IMR-90 (cell line): Measurements from ENCODE around the gene BEX3. TPM values are rescaled to one million over a fixed set of nuclear protein-coding genes. Genes with fewer than 3 reads are reported as not detected.

Experiments
- ATAC-seq: fragments of 200-7000 bp; cut with Tn5 transposase; 2 replicates; pipeline ENCODE4 v1.9.1; 2020; ENCODE audit warnings: low read depth, mild to moderate bottlenecking, moderate library complexity
- BruUV-seq: library from RNA; stranded (reverse); fragments of 400-500 nt; replicated peaks from 2 replicates; lab custom pipeline; 2021; lab: Mats Ljungman, UMichigan
- CTCF ChIA-PET: fragments of 300-600 bp; formaldehyde crosslinking; extraction: SDS; loops from one replicate; lab custom pipeline; 2021; ENCODE audit warnings: antibody characterized with exemption; lab: Yijun Ruan, JAX
- POLR2A ChIA-PET: fragments of 300-600 bp; sonication (Branson Sonifier 250); formaldehyde crosslinking; loops from one replicate; lab custom pipeline; 2022; ENCODE audit warnings: antibody characterized with exemption; ENCODE audit not compliant: unreplicated experiment; lab: Charles Lee
- DNase-seq: peaks from one replicate; pipeline ENCODE4 v3.0.0; 2013
- H2AFZ ChIP-seq: replicated peaks from 2 replicates; pipeline ENCODE3; 2013; ENCODE audit warnings: low read length, mild to moderate bottlenecking; ENCODE audit not compliant: poor library complexity
- H2AK5ac ChIP-seq: 2 replicates; pipeline ENCODE4 v1.6.1; 2013; ENCODE audit warnings: low read depth, low read length, inconsistent platforms
- H2AK9ac ChIP-seq: replicated peaks from 2 replicates; pipeline ENCODE3; 2013; ENCODE audit warnings: mild to moderate bottlenecking, low read depth, low read length, moderate library complexity; ENCODE audit not compliant: poor library complexity
- H2BK120ac ChIP-seq: 2 replicates; pipeline ENCODE4 v1.6.1; 2013; ENCODE audit warnings: low read depth, low read length, inconsistent platforms
- H2BK15ac ChIP-seq: 3 replicates; pipeline ENCODE4 v1.6.1; 2013; ENCODE audit warnings: low read depth, low read length, inconsistent platforms
- H2BK20ac ChIP-seq: 2 replicates; pipeline ENCODE4 v1.6.1; 2013; ENCODE audit warnings: low read depth, mild to moderate bottlenecking, inconsistent platforms, low read length, moderate library complexity
- H2BK5ac ChIP-seq: 2 replicates; pipeline ENCODE4 v1.6.1; 2013; ENCODE audit warnings: mild to moderate bottlenecking, low read depth, low read length, inconsistent platforms; ENCODE audit not compliant: poor library complexity, severe bottlenecking
- H3K14ac ChIP-seq: replicated peaks from 2 replicates; pipeline ENCODE4 v1.6.1; 2013; ENCODE audit warnings: low read depth, low read length, inconsistent platforms
- H3K18ac ChIP-seq: 2 replicates; pipeline ENCODE4 v1.6.1; 2013; ENCODE audit warnings: low read depth, low read length, control low read depth
- H3K23ac ChIP-seq: 2 replicates; pipeline ENCODE4 v1.6.1; 2013; ENCODE audit warnings: low read depth, low read length, inconsistent platforms
- H3K27ac ChIP-seq: 2 replicates; pipeline ENCODE4 v1.5.1; 2013; ENCODE audit warnings: mild to moderate bottlenecking, control low read depth, low read length; ENCODE audit not compliant: insufficient read depth
- H3K27me3 ChIP-seq: 2 replicates; pipeline ENCODE4 v1.6.1; 2013; ENCODE audit warnings: low read length; ENCODE audit not compliant: control insufficient read depth, insufficient read depth
- H3K36me3 ChIP-seq: 2 replicates; pipeline ENCODE4 v1.6.1; 2013; ENCODE audit warnings: low read length, mixed read lengths; ENCODE audit not compliant: control insufficient read depth, insufficient read depth
- H3K4ac ChIP-seq: 2 replicates; pipeline ENCODE4 v1.6.1; 2013; ENCODE audit warnings: low read depth, low read length, inconsistent platforms
- H3K4me1 ChIP-seq: 2 replicates; pipeline ENCODE4 v1.6.1; 2013; ENCODE audit warnings: low read length, mixed read lengths; ENCODE audit not compliant: control insufficient read depth, insufficient read depth
- H3K4me2 ChIP-seq: 2 replicates; pipeline ENCODE4 v1.6.1; 2013; ENCODE audit warnings: low read depth, mild to moderate bottlenecking, control low read depth, low read length, moderate library complexity
- H3K4me3 ChIP-seq: 2 replicates; pipeline ENCODE4 v1.5.1; 2013; ENCODE audit warnings: low read depth, mild to moderate bottlenecking, control low read depth, low read length, moderate library complexity; ENCODE audit not compliant: insufficient read depth
- H3K56ac ChIP-seq: 2 replicates; pipeline ENCODE4 v1.6.1; 2013; ENCODE audit warnings: low read length, inconsistent platforms; ENCODE audit not compliant: insufficient read depth; ENCODE audit errors: extremely low read depth
- H3K79me1 ChIP-seq, 2 experiments: 2 replicates each; pipeline ENCODE4 v1.6.1; 2013; ENCODE audit warnings: low read length in 2 of 2, inconsistent platforms in 1 of 2, low read depth in 1 of 2
- H3K9ac ChIP-seq: 2 replicates; pipeline ENCODE4 v1.6.1; 2013; ENCODE audit warnings: low read depth, low read length, control low read depth
- H3K9me1 ChIP-seq: 2 replicates; pipeline ENCODE4 v1.6.1; 2013; ENCODE audit warnings: low read length, inconsistent platforms; ENCODE audit not compliant: insufficient read depth
- H3K9me3 ChIP-seq: 2 replicates; pipeline ENCODE4 v1.6.1; 2013; ENCODE audit warnings: low read length; ENCODE audit not compliant: control insufficient read depth, insufficient read depth
- H4K20me1 ChIP-seq: 2 replicates; pipeline ENCODE4 v1.6.1; 2013; ENCODE audit warnings: low read length, inconsistent platforms; ENCODE audit not compliant: insufficient read depth
- H4K5ac ChIP-seq: 2 replicates; pipeline ENCODE4 v1.6.1; 2013; ENCODE audit warnings: mild to moderate bottlenecking, low read depth, low read length, control low read depth
- H4K8ac ChIP-seq, 2 experiments: 2 replicates each; pipeline ENCODE4 v1.6.1; 2013; ENCODE audit warnings: low read depth in 2 of 2, low read length in 2 of 2, control low read depth in 1 of 2, inconsistent platforms in 1 of 2
- H4K91ac ChIP-seq: 2 replicates; pipeline ENCODE4 v1.6.1; 2013; ENCODE audit warnings: low read depth, low read length, inconsistent platforms; ENCODE audit not compliant: insufficient read depth
- BHLHE40 ChIP-seq: fragments of 150-350 bp; IDR thresholded peaks from 2 replicates; pipeline ENCODE4 v1.6.1; 2016; ENCODE audit warnings: mild to moderate bottlenecking, low read depth, low read length
- CEBPB ChIP-seq: IDR thresholded peaks from 2 replicates; pipeline ENCODE4 v1.6.1; 2012; ENCODE audit warnings: low read depth, low read length, improper control_type of control experiment
- CHD1 ChIP-seq: IDR thresholded peaks from 2 replicates; pipeline ENCODE4 v1.6.1; 2012; ENCODE audit warnings: low read depth, low read length, improper control_type of control experiment
- CTCF ChIP-seq: conservative IDR thresholded peaks from 2 replicates; pipeline ENCODE4 v1.5.1; 2012; ENCODE audit warnings: mild to moderate bottlenecking, low read depth, low read length, improper control_type of control experiment
- ELK1 ChIP-seq: fragments of 150-350 bp; IDR thresholded peaks from 2 replicates; pipeline ENCODE4 v1.6.1; 2016; ENCODE audit warnings: low read depth, mild to moderate bottlenecking, low read length, moderate library complexity, borderline replicate concordance
- FOS ChIP-seq: fragments of 150-350 bp; IDR thresholded peaks from 2 replicates; pipeline ENCODE4 v1.6.1; 2016; ENCODE audit warnings: low read depth, low read length
- MAFK ChIP-seq: IDR thresholded peaks from 2 replicates; pipeline ENCODE4 v1.6.1; 2012; ENCODE audit warnings: low read depth, low read length, improper control_type of control experiment
- MAZ ChIP-seq: IDR thresholded peaks from 2 replicates; pipeline ENCODE4 v1.6.1; 2012; ENCODE audit warnings: low read depth, mild to moderate bottlenecking, low read length, improper control_type of control experiment, moderate library complexity, borderline replicate concordance
- MXI1 ChIP-seq: IDR thresholded peaks from 2 replicates; pipeline ENCODE4 v1.6.1; 2012; ENCODE audit warnings: low read depth, mild to moderate bottlenecking, low read length, moderate library complexity, borderline replicate concordance
- NFE2L2 ChIP-seq: fragments of 150-350 bp; IDR thresholded peaks from 2 replicates; pipeline ENCODE4 v1.6.1; 2016; ENCODE audit warnings: low read depth, mild to moderate bottlenecking, low read length
- POLR2A ChIP-seq: IDR thresholded peaks from 2 replicates; pipeline ENCODE4 v1.6.1; 2012; ENCODE audit warnings: mild to moderate bottlenecking, low read depth, low read length
- RAD21 ChIP-seq: IDR thresholded peaks from 2 replicates; pipeline ENCODE4 v1.6.1; 2012; ENCODE audit warnings: low read length, improper control_type of control experiment
- RCOR1 ChIP-seq: IDR thresholded peaks from 2 replicates; pipeline ENCODE4 v1.6.1; 2012; ENCODE audit warnings: mild to moderate bottlenecking, low read length, improper control_type of control experiment; ENCODE audit not compliant: insufficient replicate concordance
- RFX5 ChIP-seq: IDR thresholded peaks from 2 replicates; pipeline ENCODE4 v1.8.0; 2012; ENCODE audit warnings: low read depth, mild to moderate bottlenecking, low read length, moderate library complexity
- SMC3 ChIP-seq: fragments of 150-350 bp; IDR thresholded peaks from 2 replicates; pipeline ENCODE4 v1.6.1; 2016; ENCODE audit warnings: low read depth, mild to moderate bottlenecking, antibody characterized with exemption, low read length, moderate library complexity
- USF2 ChIP-seq: fragments of 150-350 bp; IDR thresholded peaks from 2 replicates; pipeline ENCODE4 v1.6.1; 2017; ENCODE audit warnings: mild to moderate bottlenecking, antibody characterized with exemption, low read length, low read depth
- WGBS, 2 experiments: methylation state at CpG; one replicate each; pipeline versions ENCODE4 v1.1.5 to v1.1.7; 2013; ENCODE audit warnings: missing lambda C conversion rate in 2 of 2; ENCODE audit not compliant: insufficient read length in 1 of 2; ENCODE audit errors: extremely low coverage in 2 of 2; 5-methylcytosine and 5-hydroxymethylcytosine counted together
- dilution Hi-C: fragments of 300-500 bp; cut with HindIII; formaldehyde crosslinking; loops from one replicate; pipeline ENCODE4 v1.14.3; 2018; ENCODE audit warnings: low sequenced_read_pairs; ENCODE audit not compliant: unreplicated experiment
- in situ Hi-C: fragments of 300-500 bp; cut with MboI; formaldehyde crosslinking; loops from 3 replicates; pipeline ENCODE4 v1.14.3; 2019; ENCODE audit warnings: low sequenced_read_pairs, inconsistent platforms, mixed read lengths
- intact Hi-C: fragments of 100-400 bp; cut with micrococcal nuclease; formaldehyde crosslinking; loops from 2 replicates; pipeline ENCODE4 v1.10.0; 2022
- polyA plus RNA-seq, 3 experiments: library from polyadenylated mRNA; depleted of rRNA; stranded (reverse); fragments of >200 nt; gene quantifications; 2 replicates each; pipeline ENCODE4 v1.2.3, GENCODE V29; 2012; ENCODE audit warnings: low replicate concordance in 1 of 3
- total RNA-seq: library from RNA; depleted of rRNA; stranded (reverse); fragments of >200 nt; gene quantifications from 2 replicates; pipeline ENCODE4 v1.2.3, GENCODE V29; 2012

The BEX3 gene
- total and polyA plus RNA-seq, 2 of the 4 experiments (the other 2 are of a cell fraction), result 114 to 409 TPM

- ATAC-seq (peak; percentile 52), DNase-seq (no peak)
- no peak overlapping the region; the same call in 1 of the 2 replicates for H4K5ac ChIP-seq
- dilution Hi-C loops, result no loop called here
- H3K4me3 ChIP-seq, result no peak overlapping the region
- H2AFZ ChIP-seq, result no peak overlapping the region
- no peak overlapping the region for H3K4me2 ChIP-seq
- peak overlapping the region; percentile 17; the same call in 1 of the 2 replicates for H2BK20ac ChIP-seq
- H3K79me1 ChIP-seq, result peaks cover 0 to 3% of the 10 kb centered on the region in 2 experiments; a peak in 1 of 4 replicates
- TF ChIP-seq POLR2A (no peak), MXI1 (no peak), SMC3 (no peak), MAZ (no peak), RAD21 (no peak), NFE2L2 (no peak), BHLHE40 (no peak), FOS (no peak), RCOR1 (no peak), CEBPB (no peak), ELK1 (no peak), RFX5 (no peak), CTCF (no peak), USF2 (no peak), CHD1 (no peak), MAFK (no peak)
- H3K4me1 ChIP-seq, result peaks cover 4% of the 10 kb centered on the region
- no peak overlapping the region; the same call in 2 of the 3 replicates for H2BK15ac ChIP-seq
- no peak overlapping the region for H3K18ac ChIP-seq
- POLR2A ChIA-PET, result no interaction called here
- H3K27me3 ChIP-seq, result no peaks in the 10 kb centered on the region; the same call in 1 of the 2 replicates
- CTCF ChIA-PET, result no interaction called here
- H3K23ac ChIP-seq, result 0 out of 2 replicates have a peak overlapping the region, but pooled peaks have one; percentile 24
- no peak overlapping the region for H3K14ac ChIP-seq
- H3K4ac ChIP-seq, result no peak overlapping the region; the same call in 1 of the 2 replicates
- H4K8ac ChIP-seq, result no peak overlapping the region
- H3K9me3 ChIP-seq, result no peaks in the 10 kb centered on the region
- H2AK5ac ChIP-seq, result no peak overlapping the region
- no peaks in the 10 kb centered on the region for H3K9me1 ChIP-seq
- H2BK5ac ChIP-seq, result no peak overlapping the region
- H3K27ac ChIP-seq, result peak overlapping the region; percentile 30; the same call in 1 of the 2 replicates
- in situ Hi-C loops, result no loop called here
- no peak overlapping the region for H3K56ac ChIP-seq
- no peak overlapping the region for H2BK120ac ChIP-seq
- no peak overlapping the region for H4K91ac ChIP-seq
- no peak overlapping the region for H2AK9ac ChIP-seq
- intact Hi-C loops, result no loop called here
- no TSS peak for BruUV-seq
- no peaks in the 10 kb centered on the region; the same call in 1 of the 2 replicates for H4K20me1 ChIP-seq
- H3K36me3 ChIP-seq, result no peaks in the 10 kb centered on the region
- WGBS, 2 experiments, result no CpG with 5 or more reads among the region's 1 CpG
- H3K9ac ChIP-seq, result no peak overlapping the region
Measured at GRCh38 chrX:103418811-103419340, 42.5 kb downstream of the BEX3 start.
